CD4-positive, alpha-beta T cell (primary cell): Measurements from ENCODE around the gene GAL. TPM values are rescaled to one million over a fixed set of nuclear protein-coding genes. Genes with fewer than 3 reads are reported as not detected.

ENCODE experiments used
- ATAC-seq: fragments of 200-7000 bp; cut with Tn5 transposase; one replicate; pipeline ENCODE4 v1.10.0; 2022; ENCODE audit warnings: mild to moderate bottlenecking; ENCODE audit not compliant: poor library complexity
- CTCF ChIA-PET: fragments of 350-600 bp; sonication (Branson Sonifier 250); formaldehyde crosslinking; loops from one replicate; lab custom pipeline; 2021; ENCODE audit warnings: antibody characterized with exemption, inconsistent platforms; lab: Charles Lee
- POLR2A ChIA-PET: fragments of 350-600 bp; sonication (Branson Sonifier 250); formaldehyde crosslinking; loops from one replicate; lab custom pipeline; 2021; ENCODE audit warnings: antibody characterized with exemption, inconsistent platforms; lab: Charles Lee
- DNase-seq, 14 experiments: peaks; one replicate each; pipeline ENCODE4 v3.0.0-alpha.2; 2013 to 2020; ENCODE audit warnings: mixed read lengths in 2 of 14
- H3K27ac ChIP-seq, 2 donors: one replicate each; pipeline versions ENCODE4 v1.5.1 to v1.7.0; 2013; ENCODE audit warnings: low read length in 2 of 2, low read depth in 1 of 2, mild to moderate bottlenecking in 1 of 2
- H3K27me3 ChIP-seq, 2 experiments: 1 replicate in 1 of 2; 2 replicates in 1 of 2; pipeline versions ENCODE4 v1.6.1 to v1.7.0; 2013; ENCODE audit warnings: low read length in 2 of 2, control low read depth in 1 of 2, mild to moderate bottlenecking in 1 of 2, moderate library complexity in 1 of 2; ENCODE audit not compliant: insufficient read depth in 2 of 2, control insufficient read depth in 1 of 2
- H3K36me3 ChIP-seq: one replicate; pipeline ENCODE4 v1.6.1; 2013; ENCODE audit warnings: low read length, control low read depth; ENCODE audit not compliant: insufficient read depth
- H3K4me1 ChIP-seq: one replicate; pipeline ENCODE4 v1.6.1; 2013; ENCODE audit warnings: low read length, control low read depth; ENCODE audit not compliant: insufficient read depth
- H3K4me3 ChIP-seq: one replicate; pipeline ENCODE4 v1.5.1; 2013; ENCODE audit warnings: mild to moderate bottlenecking, low read length, moderate library complexity
- H3K9me3 ChIP-seq, 2 experiments: 1 replicate in 1 of 2; 2 replicates in 1 of 2; pipeline versions ENCODE4 v1.6.1 to v1.7.0; 2013; ENCODE audit warnings: low read length in 2 of 2, mild to moderate bottlenecking in 2 of 2, control low read depth in 1 of 2, moderate library complexity in 1 of 2; ENCODE audit not compliant: control insufficient read depth in 1 of 2, insufficient read depth in 1 of 2
- H3K27ac Mint-ChIP-seq: one replicate; pipeline ENCODE4 v1.8.0; 2020; ENCODE audit warnings: mixed read lengths
- H3K27me3 Mint-ChIP-seq: one replicate; pipeline ENCODE4 v1.8.0; 2021; ENCODE audit warnings: mixed read lengths
- H3K36me3 Mint-ChIP-seq: one replicate; pipeline ENCODE4 v1.8.0; 2021; ENCODE audit warnings: low read depth, mixed read lengths
- H3K4me1 Mint-ChIP-seq: one replicate; pipeline ENCODE4 v1.8.0; 2021; ENCODE audit warnings: low read depth, mixed read lengths
- H3K4me3 Mint-ChIP-seq: one replicate; pipeline ENCODE4 v1.8.0; 2020; ENCODE audit warnings: mild to moderate bottlenecking, mixed read lengths
- H3K9me3 Mint-ChIP-seq: one replicate; pipeline ENCODE4 v1.8.0; 2020; ENCODE audit warnings: mixed read lengths
- intact Hi-C, 2 experiments: fragments of 100-400 bp; cut with DNase I in 1 of 2; cut with micrococcal nuclease in 1 of 2; formaldehyde crosslinking; loops; one replicate each; pipeline versions ENCODE4 v1.15.1 to v1.9.0; 2023 to 2025; cut with DNase I, micrococcal nuclease
- total RNA-seq, 174 experiments: library from RNA in 2 of 174; stranded (reverse) in 2 of 174; gene quantifications; one replicate each; pipeline ENCODE4 v1.2.3 and lab custom pipeline; 2021 to 2026
- TF ChIP-seq, protein P1 (sequence below): fragments of 200-600 bp; IDR thresholded peaks from one replicate; pipeline ENCODE4 v1.8.0; 2022; ENCODE audit warnings: antibody characterized with exemption, mild to moderate bottlenecking

The GAL gene
- total RNA-seq, 2 experiments from 2014 or later, result not detected

DNA sequence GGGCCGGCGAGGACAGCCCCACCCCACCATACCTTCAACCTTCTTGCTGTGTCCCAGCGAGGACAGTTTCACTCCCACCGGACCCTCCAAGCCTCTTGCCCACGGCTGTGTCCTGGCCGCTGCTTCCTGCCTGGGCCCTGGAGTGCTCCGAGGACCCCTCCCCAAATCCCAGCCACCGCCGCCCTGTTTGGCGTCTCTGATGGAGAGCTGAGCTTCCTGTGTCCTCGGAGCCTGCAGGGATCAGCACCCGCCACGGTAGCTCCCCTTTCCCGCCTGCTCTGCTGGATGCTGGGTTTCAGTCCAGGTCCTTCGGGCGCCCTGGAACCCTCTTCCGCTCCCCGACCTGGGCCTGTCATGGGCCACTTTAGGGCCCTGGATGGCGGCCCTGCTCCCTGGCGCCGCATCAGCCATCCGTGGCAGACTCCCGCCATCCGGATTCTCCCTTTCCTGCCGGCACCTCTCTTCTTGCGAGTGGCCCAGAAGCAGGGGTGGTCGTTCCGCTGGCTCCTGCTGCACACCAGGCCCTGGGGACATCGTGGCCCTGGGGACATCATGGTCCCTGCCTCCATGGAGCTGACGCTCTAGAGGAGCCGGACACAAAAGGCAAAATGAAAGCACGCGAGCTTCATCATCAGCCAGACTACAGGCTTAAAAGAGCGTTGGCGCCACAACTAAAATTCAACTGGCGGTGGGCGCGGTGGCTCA, 34.3 kb upstream of the GAL start:
- H3K9me3 Mint-ChIP-seq, result peaks cover 8% of the 10 kb centered on the region
- no peaks in the 10 kb centered on the region for H3K36me3 Mint-ChIP-seq
- TF ChIP-seq, protein P1, sequence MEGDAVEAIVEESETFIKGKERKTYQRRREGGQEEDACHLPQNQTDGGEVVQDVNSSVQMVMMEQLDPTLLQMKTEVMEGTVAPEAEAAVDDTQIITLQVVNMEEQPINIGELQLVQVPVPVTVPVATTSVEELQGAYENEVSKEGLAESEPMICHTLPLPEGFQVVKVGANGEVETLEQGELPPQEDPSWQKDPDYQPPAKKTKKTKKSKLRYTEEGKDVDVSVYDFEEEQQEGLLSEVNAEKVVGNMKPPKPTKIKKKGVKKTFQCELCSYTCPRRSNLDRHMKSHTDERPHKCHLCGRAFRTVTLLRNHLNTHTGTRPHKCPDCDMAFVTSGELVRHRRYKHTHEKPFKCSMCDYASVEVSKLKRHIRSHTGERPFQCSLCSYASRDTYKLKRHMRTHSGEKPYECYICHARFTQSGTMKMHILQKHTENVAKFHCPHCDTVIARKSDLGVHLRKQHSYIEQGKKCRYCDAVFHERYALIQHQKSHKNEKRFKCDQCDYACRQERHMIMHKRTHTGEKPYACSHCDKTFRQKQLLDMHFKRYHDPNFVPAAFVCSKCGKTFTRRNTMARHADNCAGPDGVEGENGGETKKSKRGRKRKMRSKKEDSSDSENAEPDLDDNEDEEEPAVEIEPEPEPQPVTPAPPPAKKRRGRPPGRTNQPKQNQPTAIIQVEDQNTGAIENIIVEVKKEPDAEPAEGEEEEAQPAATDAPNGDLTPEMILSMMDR, result no peak
- H3K36me3 ChIP-seq, result no peaks in the 10 kb centered on the region
- POLR2A ChIA-PET, result no interaction called here
- no peak overlapping the region for H3K4me3 ChIP-seq
- no peaks in the 10 kb centered on the region for H3K4me1 Mint-ChIP-seq
- peaks cover 0 to 8% of the 10 kb centered on the region in 2 experiments for H3K27me3 ChIP-seq
- no peak overlapping the region for H3K27ac Mint-ChIP-seq
- no peak overlapping the region for H3K4me3 Mint-ChIP-seq
- CTCF ChIA-PET, result no interaction called here
- DNase-seq (peak in 1 of 14 experiments; percentile 5), ATAC-seq (no peak)
- H3K4me1 ChIP-seq, result no peaks in the 10 kb centered on the region
- intact Hi-C loops, result no loop called here
- peaks cover 26% of the 10 kb centered on the region for H3K27me3 Mint-ChIP-seq
- H3K9me3 ChIP-seq, result peaks cover 10 to 22% of the 10 kb centered on the region in 2 experiments
- H3K27ac ChIP-seq, result no peak overlapping the region

DNA sequence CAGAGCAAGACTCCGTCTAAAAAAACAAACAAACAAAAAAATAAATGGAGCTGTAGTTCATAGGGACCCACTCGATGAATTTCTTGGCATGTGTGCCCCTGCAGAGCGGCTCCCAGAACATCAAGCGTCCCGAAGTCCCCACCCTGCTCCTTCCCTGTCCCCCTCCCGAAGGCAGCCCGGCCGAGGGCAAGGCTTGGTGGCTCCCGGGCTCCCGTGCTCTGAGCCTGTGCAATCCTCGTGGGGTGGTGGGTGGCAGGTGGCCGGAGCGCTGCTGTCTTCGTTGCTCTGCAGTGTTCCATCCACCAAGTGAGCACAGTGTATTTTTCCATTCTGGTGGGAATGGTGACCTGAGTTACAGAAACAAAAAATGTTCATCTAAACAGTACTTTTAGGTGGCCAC, 33.5 kb upstream of the GAL start:
- intact Hi-C loops, result no loop called here
- H3K9me3 ChIP-seq, result peaks cover 10 to 28% of the 10 kb centered on the region in 2 experiments
- CTCF ChIA-PET, result no interaction called here
- DNase-seq (no peak), ATAC-seq (no peak)
- TF ChIP-seq, protein P1, result no peak
- Mint-ChIP-seq H3K4me1 (no peaks in the 10 kb centered on the region), H3K4me3 (no peak overlapping the region), H3K36me3 (no peaks in the 10 kb centered on the region), H3K27ac (no peak overlapping the region), H3K27me3 (peaks cover 26% of the 10 kb centered on the region), H3K9me3 (peaks cover 8% of the 10 kb centered on the region)
- no peak overlapping the region for H3K4me3 ChIP-seq
- no peaks in the 10 kb centered on the region for H3K4me1 ChIP-seq
- peaks cover 0 to 8% of the 10 kb centered on the region in 2 experiments for H3K27me3 ChIP-seq
- no peaks in the 10 kb centered on the region for H3K36me3 ChIP-seq
- POLR2A ChIA-PET, result no interaction called here
- no peak overlapping the region for H3K27ac ChIP-seq

- Histone ChIP-seq H3K36me3 (no peaks in the 10 kb centered on the region), H3K4me3 (no peak overlapping the region), H3K4me1 (no peaks in the 10 kb centered on the region), H3K9me3 (peaks cover 10 to 30% of the 10 kb centered on the region in 2 experiments), H3K27ac (no peak overlapping the region), H3K27me3 (peaks cover 0 to 8% of the 10 kb centered on the region in 2 experiments)
- peaks cover 32% of the 10 kb centered on the region for H3K27me3 Mint-ChIP-seq
- H3K4me3 Mint-ChIP-seq, result no peak overlapping the region
- DNase-seq, result peak in 1 of 14 experiments; percentile 9
- ChIA-PET CTCF (no interaction called here), POLR2A (no interaction called here)
- no peak overlapping the region for H3K27ac Mint-ChIP-seq
- no peaks in the 10 kb centered on the region for H3K4me1 Mint-ChIP-seq
- TF ChIP-seq, protein P1, result no peak
- peaks cover 5% of the 10 kb centered on the region for H3K9me3 Mint-ChIP-seq
- H3K36me3 Mint-ChIP-seq, result no peaks in the 10 kb centered on the region
- no peak for ATAC-seq
- intact Hi-C loops, result no loop called here
Observed at GRCh38 chr11:68651208-68651984, 32.9 kb upstream of the GAL start.
